Panc1 (cell line): ENCODE data around the gene SV2C. TPM values are rescaled to one million over a fixed set of nuclear protein-coding genes. Genes with fewer than 3 reads are reported as not detected.

Source experiments
- ATAC-seq: fragments of 200-7000 bp; cut with Tn5 transposase; 2 replicates; pipeline ENCODE4 v1.9.1; 2020; ENCODE audit warnings: mild to moderate bottlenecking, moderate library complexity
- BruUV-seq: library from RNA; stranded (reverse); fragments of 400-500 nt; replicated peaks from 2 replicates; lab custom pipeline; 2021; lab: Mats Ljungman, UMichigan
- CTCF ChIA-PET: fragments of 300-600 bp; sonication (Branson Sonifier 250); formaldehyde crosslinking; loops from one replicate; lab custom pipeline; 2022; ENCODE audit warnings: antibody characterized with exemption; lab: Charles Lee
- POLR2A ChIA-PET: fragments of 300-600 bp; sonication (Branson Sonifier 250); formaldehyde crosslinking; loops from one replicate; lab custom pipeline; 2022; ENCODE audit warnings: antibody characterized with exemption; lab: Charles Lee
- DNase-seq: peaks from one replicate; pipeline ENCODE4 v3.0.0-alpha.2; 2010; ENCODE audit warnings: low read depth, low spot score
- H3K27ac ChIP-seq: 2 replicates; pipeline ENCODE4 v1.5.1; 2011; ENCODE audit warnings: mild to moderate bottlenecking, low read length, inconsistent platforms
- H3K27me3 ChIP-seq: fragments of 200-500 bp; sonication (Bioruptor generic); 2 replicates; pipeline ENCODE4 v1.6.0; 2014; ENCODE audit warnings: low read length, inconsistent platforms; ENCODE audit not compliant: control insufficient read depth, insufficient read depth
- H3K36me3 ChIP-seq: fragments of 200-500 bp; sonication (Bioruptor generic); 2 replicates; pipeline ENCODE4 v1.5.1; 2014; ENCODE audit warnings: inconsistent platforms, mild to moderate bottlenecking, low read length, moderate library complexity; ENCODE audit not compliant: control insufficient read depth, insufficient read depth
- H3K4me1 ChIP-seq: 2 replicates; pipeline ENCODE4 v1.5.1; 2011; ENCODE audit warnings: inconsistent platforms, mild to moderate bottlenecking, low read length, moderate library complexity; ENCODE audit not compliant: control insufficient read depth, insufficient read depth
- H3K4me3 ChIP-seq, 2 experiments: 2 replicates each; pipeline ENCODE4 v1.5.1; 2011 to 2012; ENCODE audit warnings: low read depth in 2 of 2, low read length in 2 of 2, mild to moderate bottlenecking in 2 of 2, inconsistent platforms in 1 of 2, moderate library complexity in 1 of 2
- H3K9me3 ChIP-seq: fragments of 200-500 bp; sonication (Bioruptor generic); 2 replicates; pipeline ENCODE4 v1.5.1; 2014; ENCODE audit warnings: low read depth, mild to moderate bottlenecking, inconsistent platforms, low read length, moderate library complexity; ENCODE audit not compliant: control insufficient read depth, insufficient read depth
- POLR2AphosphoS5 ChIP-seq: IDR thresholded peaks from 2 replicates; pipeline ENCODE4 v1.6.1; 2012; ENCODE audit warnings: mild to moderate bottlenecking, low read depth, low read length, moderate library complexity
- REST ChIP-seq, 2 experiments: IDR thresholded peaks; 2 replicates each; pipeline ENCODE4 v1.6.1; 2011 to 2012; ENCODE audit warnings: low read depth in 2 of 2, control low read depth in 1 of 2, low read length in 1 of 2, mild to moderate bottlenecking in 1 of 2, moderate library complexity in 1 of 2; ENCODE audit not compliant: insufficient read depth in 1 of 2
- SIN3A ChIP-seq: IDR thresholded peaks from 2 replicates; pipeline ENCODE4 v1.6.1; 2012; ENCODE audit warnings: low read depth, mild to moderate bottlenecking, low read length, moderate library complexity, borderline replicate concordance; ENCODE audit not compliant: insufficient read depth
- TCF7L2 ChIP-seq: IDR thresholded peaks from 2 replicates; pipeline ENCODE4 v1.6.1; 2011; ENCODE audit warnings: mild to moderate bottlenecking, low read depth, low read length, inconsistent platforms
- in situ Hi-C: cut with HindIII; loops from 2 replicates; pipeline ENCODE4 v1.10.0; 2016; ENCODE audit warnings: low sequenced_read_pairs, low pct_unique_long_range_greater_than_20kb
- intact Hi-C: fragments of 100-400 bp; cut with micrococcal nuclease; formaldehyde crosslinking; loops from one replicate; pipeline ENCODE4 v1.10.0; 2022; ENCODE audit not compliant: unreplicated experiment
- total RNA-seq: library from RNA; stranded (reverse); gene quantifications from one replicate; pipeline ENCODE4 v1.2.1, GENCODE V29; 2021; ENCODE audit not compliant: unreplicated experiment
- TF ChIP-seq, protein P1 (sequence below): fragments of 450-650 bp; IDR thresholded peaks from 2 replicates; pipeline ENCODE4 v1.5.1; 2017; ENCODE audit warnings: mild to moderate bottlenecking

Gene SV2C
- total RNA-seq, 1 experiment from 2014 or later = not detected

GRCh38 chr5:76245590-76245989 is 162.4 kb downstream of the SV2C start:
- DNase-seq (no peak), ATAC-seq (no peak)
- H3K9me3 ChIP-seq = no peaks in the 10 kb centered on the region
- ChIA-PET CTCF (no interaction called here), POLR2A (no interaction called here)
- no peak overlapping the region for H3K4me3 ChIP-seq
- intact Hi-C loops = no loop called here
- H3K36me3 ChIP-seq = no peaks in the 10 kb centered on the region
- H3K27ac ChIP-seq = no peak overlapping the region
- peaks cover 8% of the 10 kb centered on the region for H3K27me3 ChIP-seq
- no peak for TF ChIP-seq REST (IDR thresholded peaks at IDR 0.05; ENCODE audit: insufficient read depth in 1 of 2, low read depth in 2 of 2, low read length in 1 of 2)
- TF ChIP-seq SIN3A = no peak
- TF ChIP-seq TCF7L2 = no peak
- H3K4me1 ChIP-seq = no peaks in the 10 kb centered on the region
- in situ Hi-C loops = no loop called here
- BruUV-seq = no TSS peak

- POLR2A ChIA-PET = no interaction called here
- no peak overlapping the region for H3K4me3 ChIP-seq
- CTCF ChIA-PET = no interaction called here
- in situ Hi-C loops = no loop called here
- intact Hi-C loops = loop anchor here (10.0 kb wide), 1 partner anchor 365 kb away; no protein-coding TSS in a partner anchor
- TF ChIP-seq SIN3A (no peak), TCF7L2 (no peak), POLR2AphosphoS5 (no peak), REST (IDR thresholded peaks at IDR 0.05; ENCODE audit: insufficient read depth in 1 of 2, low read depth in 2 of 2, low read length in 1 of 2) (no peak)
- TF ChIP-seq, protein P1, sequence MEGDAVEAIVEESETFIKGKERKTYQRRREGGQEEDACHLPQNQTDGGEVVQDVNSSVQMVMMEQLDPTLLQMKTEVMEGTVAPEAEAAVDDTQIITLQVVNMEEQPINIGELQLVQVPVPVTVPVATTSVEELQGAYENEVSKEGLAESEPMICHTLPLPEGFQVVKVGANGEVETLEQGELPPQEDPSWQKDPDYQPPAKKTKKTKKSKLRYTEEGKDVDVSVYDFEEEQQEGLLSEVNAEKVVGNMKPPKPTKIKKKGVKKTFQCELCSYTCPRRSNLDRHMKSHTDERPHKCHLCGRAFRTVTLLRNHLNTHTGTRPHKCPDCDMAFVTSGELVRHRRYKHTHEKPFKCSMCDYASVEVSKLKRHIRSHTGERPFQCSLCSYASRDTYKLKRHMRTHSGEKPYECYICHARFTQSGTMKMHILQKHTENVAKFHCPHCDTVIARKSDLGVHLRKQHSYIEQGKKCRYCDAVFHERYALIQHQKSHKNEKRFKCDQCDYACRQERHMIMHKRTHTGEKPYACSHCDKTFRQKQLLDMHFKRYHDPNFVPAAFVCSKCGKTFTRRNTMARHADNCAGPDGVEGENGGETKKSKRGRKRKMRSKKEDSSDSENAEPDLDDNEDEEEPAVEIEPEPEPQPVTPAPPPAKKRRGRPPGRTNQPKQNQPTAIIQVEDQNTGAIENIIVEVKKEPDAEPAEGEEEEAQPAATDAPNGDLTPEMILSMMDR = no peak
- H3K4me1 ChIP-seq = no peaks in the 10 kb centered on the region
- no peaks in the 10 kb centered on the region for H3K36me3 ChIP-seq
- peaks cover 16% of the 10 kb centered on the region for H3K27me3 ChIP-seq
- no TSS peak for BruUV-seq
- DNase-seq (no peak), ATAC-seq (no peak)
- H3K27ac ChIP-seq = no peak overlapping the region
- no peaks in the 10 kb centered on the region for H3K9me3 ChIP-seq
These were observed 166.4 kb downstream of the SV2C start for GRCh38 chr5:76249621-76250020.
